Dedifferentiated amniotic fluid mesenchymal stem cell (primary cell): ENCODE measurements around the gene CCDC9B.

Experiments
- DNase-seq: peaks from one replicate; pipeline ENCODE4 v3.0.0-alpha.2; 2016; ENCODE audit errors: extremely low spot score

The CCDC9B gene

GRCh38 chr15:40345225-40345866, 4.6 kb upstream of the CCDC9B start:
- DNase-seq, result no peak

- peak; percentile 46 for DNase-seq
Measured at GRCh38 chr15:40344631-40345120, 3.9 kb upstream of the CCDC9B start.

- no peak for DNase-seq
Measured at GRCh38 chr15:40344217-40344616, 3.5 kb upstream of the CCDC9B start.

DNA sequence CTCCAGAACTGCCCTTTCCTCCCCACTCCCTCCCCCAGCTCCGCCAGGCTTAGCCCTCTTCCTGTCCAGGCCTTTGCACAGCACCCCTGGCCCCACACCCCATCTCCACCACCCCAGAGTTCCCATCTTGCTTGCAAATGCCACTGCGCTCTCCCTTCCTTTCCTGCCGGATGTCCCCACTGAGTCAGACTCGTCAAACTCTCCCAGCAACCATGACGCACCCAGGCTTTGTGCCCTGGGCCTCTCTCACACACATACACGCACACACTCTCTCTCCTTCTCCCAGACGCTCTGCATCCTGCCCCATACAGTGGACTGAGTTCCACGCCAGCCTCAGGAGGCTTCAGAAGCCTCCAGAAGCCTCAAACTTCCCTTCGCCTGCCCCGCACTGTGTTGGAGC, 2.8 kb upstream of the CCDC9B start:
- peak; percentile 91 for DNase-seq

DNA sequence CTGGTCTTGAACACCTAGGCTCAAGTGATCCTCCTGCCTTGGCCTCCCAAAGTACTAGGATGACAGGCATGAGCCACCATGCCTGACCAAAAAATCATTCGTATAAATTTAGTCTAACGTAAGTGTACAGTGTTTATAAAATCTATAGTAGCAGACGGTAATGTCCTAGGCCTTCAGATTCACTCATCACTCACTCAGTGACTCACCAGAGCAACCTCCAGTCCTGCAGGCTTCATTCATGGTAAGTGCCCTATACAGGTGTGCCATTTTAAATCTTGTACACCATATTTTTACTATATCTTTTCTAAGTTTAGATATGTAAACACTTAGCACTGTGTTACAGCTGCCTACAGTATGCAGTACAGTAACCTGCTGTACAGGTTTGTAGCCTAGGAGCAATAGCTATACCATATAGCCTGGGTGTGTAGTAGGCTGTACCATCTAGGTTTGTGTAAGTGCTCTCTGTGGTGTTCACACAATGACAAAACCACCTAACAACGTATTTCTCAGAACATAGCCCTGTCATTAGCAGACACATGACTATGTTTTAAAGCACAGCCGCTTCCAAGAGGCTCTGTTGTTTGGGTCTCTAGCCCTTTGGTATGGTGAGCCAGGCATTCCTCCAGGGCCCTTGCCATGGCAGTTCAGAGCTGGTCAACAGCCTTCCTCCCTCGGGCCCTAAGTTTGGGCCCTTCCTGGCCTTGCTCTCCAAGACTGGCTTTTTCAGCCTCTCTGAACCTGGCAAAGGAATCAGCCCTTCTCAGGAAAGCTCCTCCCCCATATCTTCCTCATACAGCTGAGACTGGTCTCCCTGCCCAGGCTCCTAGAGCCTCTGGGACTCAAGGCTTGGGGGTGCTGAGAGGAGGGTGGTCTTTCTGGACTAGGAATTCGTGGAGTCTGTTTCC, 1.9 kb upstream of the CCDC9B start:
- no peak for DNase-seq

GRCh38 chr15:40340038-40340739, 550 bp downstream of the CCDC9B start:
- peak; percentile 53 for DNase-seq

DNA sequence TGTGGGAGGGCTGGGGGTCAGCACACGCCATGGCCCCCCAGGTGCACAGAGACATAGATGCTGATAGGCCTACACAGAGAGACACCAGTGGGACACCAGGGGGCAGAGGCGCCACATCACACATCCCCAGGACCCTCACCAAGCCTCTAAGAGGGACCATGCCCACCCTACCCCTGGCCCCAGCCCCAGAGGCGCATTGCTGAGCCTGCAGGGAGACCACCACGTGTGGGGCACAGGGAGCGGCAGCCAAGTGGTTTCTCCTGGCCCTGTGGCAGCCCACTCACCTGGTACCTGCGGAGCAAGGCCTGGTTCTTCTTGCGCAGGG, 1.2 kb downstream of the CCDC9B start:
- DNase-seq, result no peak

DNA sequence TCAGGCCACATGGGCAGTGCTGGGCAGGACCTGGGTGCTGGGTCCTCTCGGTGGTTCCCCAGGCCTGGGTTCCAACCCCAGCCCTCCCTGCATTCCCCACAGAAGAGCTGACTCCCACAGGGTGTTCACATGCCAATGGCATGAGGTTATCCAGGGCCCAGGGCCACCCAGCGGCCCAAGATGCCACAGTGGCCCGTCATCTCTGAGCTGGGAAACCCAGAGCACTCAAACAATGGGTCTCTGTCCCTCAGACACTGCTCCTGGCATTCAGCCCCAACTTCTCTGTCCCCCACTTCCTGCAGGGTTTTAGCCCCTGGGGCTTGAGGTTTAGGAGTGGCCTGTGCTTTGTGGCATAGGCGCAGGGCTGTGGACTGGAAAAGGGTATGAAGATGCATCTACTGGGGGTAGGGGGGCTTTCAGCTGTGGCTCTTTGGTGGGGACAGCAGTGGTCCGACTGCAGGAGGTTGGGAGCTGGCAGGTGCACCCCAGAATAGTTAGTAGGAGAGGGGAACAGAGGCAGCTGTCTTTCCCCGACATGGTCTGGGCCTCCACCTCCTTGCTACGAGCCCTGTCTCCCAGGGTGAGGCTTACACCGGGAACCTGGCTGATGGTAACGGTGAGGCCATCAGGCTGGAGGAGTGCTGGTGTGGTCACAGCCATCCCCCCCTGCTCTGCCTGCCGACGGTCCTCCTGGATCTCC, 1.7 kb downstream of the CCDC9B start:
- peak; percentile 78 for DNase-seq

- no peak for DNase-seq
Measured at GRCh38 chr15:40338041-40338657, 2.6 kb downstream of the CCDC9B start.

GRCh38 chr15:40337597-40337996, 3.1 kb downstream of the CCDC9B start:
- DNase-seq, result no peak

GRCh38 chr15:40336744-40337122, 4.0 kb downstream of the CCDC9B start:
- no peak for DNase-seq

DNA sequence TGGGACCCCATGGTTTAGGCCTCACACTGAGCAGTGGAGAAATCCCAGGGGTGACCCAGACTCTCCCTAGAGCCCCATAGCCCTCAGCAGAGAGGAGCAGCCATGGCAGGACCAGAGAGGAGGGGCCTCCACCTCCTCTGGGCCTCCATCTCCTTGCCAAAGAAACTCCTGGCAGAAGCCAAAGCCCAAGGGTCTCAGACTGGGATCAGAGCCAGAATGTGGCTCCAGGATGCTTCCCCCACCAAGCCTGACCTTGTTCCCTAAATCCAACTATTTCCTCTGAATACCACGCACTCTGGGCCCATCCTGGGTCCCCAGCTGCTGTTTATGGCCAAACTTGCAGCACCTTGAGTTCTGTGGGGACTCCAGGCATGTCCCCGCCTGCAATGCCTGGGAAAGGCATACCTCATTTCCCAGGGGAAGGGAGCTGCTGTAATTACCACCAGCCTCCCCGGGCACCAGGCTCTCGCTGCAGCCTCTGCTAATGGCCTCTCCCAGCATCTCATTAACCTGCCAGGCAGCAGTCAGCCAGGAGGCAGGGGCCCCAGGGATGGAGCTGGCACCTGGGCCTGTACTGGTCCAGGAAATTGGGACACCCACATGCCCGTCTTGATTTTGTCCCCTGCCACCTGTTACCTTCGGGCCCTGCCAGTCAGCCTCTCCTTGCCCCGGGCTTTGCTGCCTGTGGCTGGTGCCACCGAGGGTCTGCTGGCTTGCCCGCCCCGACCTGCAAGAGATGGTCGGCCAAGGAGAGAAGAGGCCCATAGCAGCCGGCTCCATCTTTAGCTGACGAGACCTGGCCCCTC, 4.6 kb downstream of the CCDC9B start:
- DNase-seq, result no peak

- DNase-seq, result no peak
Measured at GRCh38 chr15:40334941-40335795, 5.6 kb downstream of the CCDC9B start.

- no peak for DNase-seq
Measured at GRCh38 chr15:40334541-40334940, 6.2 kb downstream of the CCDC9B start.

- DNase-seq, result peak; percentile 37
Measured at GRCh38 chr15:40333922-40334492, 6.7 kb downstream of the CCDC9B start.

GRCh38 chr15:40332113-40332781, 8.5 kb downstream of the CCDC9B start:
- no peak for DNase-seq

- no peak for DNase-seq
Measured at GRCh38 chr15:40331637-40332036, 9.1 kb downstream of the CCDC9B start.

- no peak for DNase-seq
Measured at GRCh38 chr15:40331026-40331425, 9.7 kb downstream of the CCDC9B start.

DNA sequence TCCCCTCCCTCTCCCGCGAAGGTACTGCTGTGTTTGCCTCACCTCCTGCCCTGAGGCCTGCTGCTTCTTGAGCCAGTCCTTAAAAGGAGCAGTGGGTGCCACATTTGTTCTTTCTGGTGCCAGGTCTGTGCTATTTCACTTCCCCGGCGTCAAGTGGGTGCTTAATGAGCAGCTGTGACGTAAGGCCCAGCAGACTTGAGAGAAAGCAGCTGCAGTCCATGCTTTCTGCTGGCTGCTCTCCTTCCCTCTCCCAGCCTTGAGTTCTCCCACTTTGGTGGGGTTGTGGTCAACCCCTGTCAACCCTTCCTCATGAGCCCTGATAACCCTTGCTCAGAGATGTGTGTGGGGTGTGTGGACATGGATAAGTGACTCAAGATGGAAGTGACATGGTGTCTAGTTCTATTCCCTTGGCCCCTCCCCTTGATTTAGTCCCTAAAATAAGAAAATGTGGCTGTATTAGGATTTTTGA, 10.3 kb downstream of the CCDC9B start:
- no peak for DNase-seq
